Esophagus muscularis mucosa (tissue), 4 donors: ENCODE results near the gene SPSB3. TPM values are rescaled to one million over a fixed set of nuclear protein-coding genes. Genes with fewer than 3 reads are reported as not detected.

ENCODE experiments used
- DNase-seq: peaks from one replicate; pipeline ENCODE4 v3.0.0-alpha.2; 2017; ENCODE audit errors: extremely low spot score
- H3K27ac ChIP-seq, 4 donors: fragments of 200-600 bp; sonication (generic); replicated peaks in 1 of 4; 1 replicate in 3 of 4; 2 replicates in 1 of 4; pipeline ENCODE4 v1.5.1; 2016 to 2019; ENCODE audit warnings: mild to moderate bottlenecking in 1 of 4
- H3K27me3 ChIP-seq, 4 donors: fragments of 200-600 bp; sonication (generic); one replicate each; pipeline versions ENCODE4 v1.5.1 to v1.6.0; 2016 to 2019
- H3K36me3 ChIP-seq, 4 donors: fragments of 200-600 bp; sonication (generic); one replicate each; pipeline ENCODE4 v1.5.1; 2016 to 2019
- H3K4me1 ChIP-seq, 4 donors: fragments of 200-600 bp; sonication (generic); one replicate each; pipeline ENCODE4 v1.5.1; 2016 to 2019
- H3K4me3 ChIP-seq, 4 donors: fragments of 200-600 bp; sonication (generic); 1 replicate in 2 of 4; 2 replicates in 2 of 4; pipeline ENCODE4 v1.5.1; 2016 to 2019; ENCODE audit warnings: mild to moderate bottlenecking in 4 of 4, moderate library complexity in 1 of 4
- H3K9me3 ChIP-seq, 4 donors: fragments of 200-600 bp; sonication (generic); 1 replicate in 3 of 4; 2 replicates in 1 of 4; pipeline ENCODE4 v1.5.1; 2016 to 2019
- CTCF ChIP-seq, 3 experiments: fragments of 200-600 bp in 2 of 3; fragments of 450-650 bp in 1 of 3; sonication (generic) in 2 of 3; IDR thresholded peaks; one replicate each; pipeline ENCODE4 v1.5.1; 2017 to 2019; ENCODE audit warnings: antibody characterized with exemption in 3 of 3, mild to moderate bottlenecking in 2 of 3, moderate library complexity in 1 of 3
- EP300 ChIP-seq: sonication (generic); formaldehyde crosslinking; IDR thresholded peaks from one replicate; pipeline ENCODE4 v1.6.1; 2017; ENCODE audit warnings: antibody characterized with exemption
- POLR2A ChIP-seq: fragments of 450-650 bp; IDR thresholded peaks from one replicate; pipeline ENCODE4 v1.6.1; 2017; ENCODE audit warnings: antibody characterized with exemption, moderate library complexity, mild to moderate bottlenecking, low read depth
- POLR2AphosphoS5 ChIP-seq, 2 donors: sonication (generic); formaldehyde crosslinking; IDR thresholded peaks; one replicate each; pipeline ENCODE4 v1.6.1; 2017; ENCODE audit warnings: antibody characterized with exemption in 2 of 2
- WGBS: methylation state at CpG from one replicate; pipeline ENCODE4 v1.1.5; 2018; 5-methylcytosine and 5-hydroxymethylcytosine counted together
- intact Hi-C: fragments of 100-400 bp; cut with DNase I; formaldehyde crosslinking; loops from one replicate; pipeline ENCODE4 v1.15.1; 2023
- small RNA-seq, 3 donors: library from RNA; depleted of rRNA; stranded (forward); fragments of <200 nt; gene quantifications; one replicate each; pipeline ENCODE3, GENCODE V24; 2016
- total RNA-seq, 4 donors: library from RNA; depleted of rRNA; stranded (reverse); fragments of >200 nt; gene quantifications; one replicate each; pipeline versions ENCODE4 v1.1.0 to v1.2.1, GENCODE V29; 2016

SPSB3 gene
- total RNA-seq, 4 donors from 2014 or later = 69.1 to 101 (median 78.6) TPM

- intact Hi-C loops = no loop called here
- no peak for DNase-seq
- H3K4me1 ChIP-seq = peaks cover 10 to 17% (median 13%) of the 10 kb centered on the region in 4 donors
- WGBS = 94% methylated on average over 29 of the region's 37 CpGs
- peaks cover 34 to 84% (median 79%) of the 10 kb centered on the region in 4 donors for H3K36me3 ChIP-seq
- H3K27ac ChIP-seq = no peak overlapping the region
- TF ChIP-seq EP300 (no peak), CTCF (IDR thresholded peaks at IDR 0.05) (no peak), POLR2AphosphoS5 (IDR thresholded peaks at IDR 0.05) (no peak), POLR2A (no peak)
- H3K9me3 ChIP-seq = no peaks in the 10 kb centered on the region
- H3K4me3 ChIP-seq = no peak overlapping the region
- H3K27me3 ChIP-seq = no peaks in the 10 kb centered on the region
Measured at GRCh38 chr16:1727651-1728624, 54.4 kb downstream of the SPSB3 start.

Small RNA genes lying within 50 kb of the gene (small RNA-seq; reads per million reads assigned to genes)
- 0 to 0.37 (median 0.33) reads per million in 3 donors for gene MIR3177

Other genes with a start within 250 kb of the SPSB3 start
- 10 to 100 TPM; 39.5 to 75.0 (median 57.1) TPM for gene TMEM204, start 248.9 kb downstream of the SPSB3 start, total RNA-seq
- gene IFT140, start 170.5 kb downstream of the SPSB3 start, total RNA-seq = 10 to 100 TPM; 16.6 to 27.3 (median 20.1) TPM
- 10 to 100 TPM in 3 of 4 donors, 1 to 10 TPM in 1; 9.1 to 15.5 (median 12.5) TPM for gene CRAMP1, start 170.2 kb downstream of the SPSB3 start, total RNA-seq
- gene JPT2, start 104.3 kb downstream of the SPSB3 start, total RNA-seq = 10 to 100 TPM; 20.8 to 57.5 (median 38.2) TPM
- 10 to 100 TPM; 21.5 to 36.2 (median 28.5) TPM for gene MAPK8IP3, start 76.4 kb downstream of the SPSB3 start, total RNA-seq
- 100 to 1,000 TPM in 1 of 4 donors, 10 to 100 TPM in 3; 64.8 to 101 (median 83.7) TPM for gene NME3, start 11.0 kb downstream of the SPSB3 start, total RNA-seq
- gene EME2, start 9.8 kb downstream of the SPSB3 start, total RNA-seq = 10 to 100 TPM in 1 of 4 donors, 1 to 10 TPM in 3; 5.5 to 10.4 (median 6.5) TPM
- 10 to 100 TPM; 47.1 to 75.2 (median 64.2) TPM for gene MRPS34, start 9.4 kb downstream of the SPSB3 start, total RNA-seq
- 10 to 100 TPM; 82.7 to 93.8 (median 87.6) TPM for gene NUBP2, start 389 bp upstream of the SPSB3 start, total RNA-seq
- gene IGFALS, start 11.1 kb upstream of the SPSB3 start, total RNA-seq = under 1 TPM in 2 of 4 donors, not detected in 2; 0.45 to 0.75 TPM
- gene HAGH, start 44.3 kb upstream of the SPSB3 start, total RNA-seq = 100 to 1,000 TPM; 148 to 264 (median 180) TPM
- gene FAHD1, start 44.6 kb upstream of the SPSB3 start, total RNA-seq = 10 to 100 TPM; 20.4 to 43.2 (median 39.5) TPM
- not detected for gene MEIOB, start 89.6 kb upstream of the SPSB3 start, total RNA-seq
- gene HS3ST6, start 135.8 kb upstream of the SPSB3 start, total RNA-seq = not detected
- 10 to 100 TPM; 46.0 to 78.7 (median 53.1) TPM for gene MSRB1, start 160.6 kb upstream of the SPSB3 start, total RNA-seq
- not detected for gene RPL3L, start 172.1 kb upstream of the SPSB3 start, total RNA-seq
- gene NDUFB10, start 177.0 kb upstream of the SPSB3 start, total RNA-seq = 100 to 1,000 TPM; 249 to 381 (median 295) TPM
- 1,000 to 10,000 TPM; 1,144 to 2,342 (median 1,414) TPM for gene RPS2, start 182.3 kb upstream of the SPSB3 start, total RNA-seq
- gene RNF151, start 184.3 kb upstream of the SPSB3 start, total RNA-seq = not detected
- 10 to 100 TPM; 27.0 to 42.9 (median 36.9) TPM for gene TBL3, start 189.5 kb upstream of the SPSB3 start, total RNA-seq
- gene NOXO1, start 198.9 kb upstream of the SPSB3 start, total RNA-seq = under 1 TPM in 1 of 4 donors, not detected in 3; 0.52 TPM
- 10 to 100 TPM; 14.1 to 38.5 (median 23.7) TPM for gene GFER, start 201.6 kb upstream of the SPSB3 start, total RNA-seq
- gene SYNGR3, start 207.4 kb upstream of the SPSB3 start, total RNA-seq = 1 to 10 TPM; 2.1 to 5.6 (median 3.3) TPM
- 10 to 100 TPM; 23.3 to 46.5 (median 34.9) TPM for gene ZNF598, start 227.2 kb upstream of the SPSB3 start, total RNA-seq
- gene NPW, start 237.2 kb upstream of the SPSB3 start, total RNA-seq = not detected
- gene NHERF2, start 244.3 kb upstream of the SPSB3 start, total RNA-seq = 100 to 1,000 TPM in 2 of 4 donors, 10 to 100 TPM in 2; 45.3 to 130 (median 88.3) TPM